Coronary artery (tissue), 2 donors: ENCODE measurements around the gene ZAP70.

Experiments used
- DNase-seq: peaks from one replicate; pipeline ENCODE4 v3.0.0-alpha.2; 2017; ENCODE audit warnings: low spot score
- H3K27ac ChIP-seq, 2 donors: fragments of 200-600 bp; sonication (generic); one replicate each; pipeline ENCODE4 v1.5.1; 2016 to 2019
- H3K4me3 ChIP-seq: fragments of 200-600 bp; sonication (generic); 2 replicates; pipeline ENCODE4 v1.5.1; 2016; ENCODE audit warnings: mild to moderate bottlenecking, moderate library complexity
- CTCF ChIP-seq: fragments of 200-600 bp; sonication (generic); IDR thresholded peaks from one replicate; pipeline ENCODE4 v1.5.1; 2019; ENCODE audit warnings: antibody characterized with exemption

The ZAP70 gene

GRCh38 chr2:97713296-97714083, at the start of gene ZAP70:
Gene ZAP70 (plus strand): TSS chr2:97713576. CDS start chr2:97724037, 10,461 bp downstream.
- Histone ChIP-seq H3K4me3 (no peak within 1 kb of the TSS), H3K27ac (no peak within 1 kb of the TSS)
- TF ChIP-seq CTCF, result no peak
- no peak for DNase-seq

GRCh38 chr2:97663626-97663961, 49.8 kb upstream of the ZAP70 start:
- Histone ChIP-seq H3K27ac (peak overlapping the region; percentile 96 to 99), H3K4me3 (peak overlapping the region; percentile 95)
- no peak for DNase-seq
- no peak for TF ChIP-seq CTCF

- Histone ChIP-seq H3K4me3 (peak within 1 kb of the TSS; percentile 95), H3K27ac (peak within 1 kb of the TSS; percentile 96 to 99)
- peak; percentile 99 for DNase-seq
- peak; percentile 29 for TF ChIP-seq CTCF
These were observed 49.3 kb upstream of the ZAP70 start, which contains the start of gene ACTR1B for GRCh38 chr2:97663962-97664635. Gene ACTR1B (minus strand): TSS chr2:97664044. CDS start chr2:97663890, 154 bp downstream.

GRCh38 chr2:97664636-97664970, 48.8 kb upstream of the ZAP70 start:
- no peak for DNase-seq
- no peak for TF ChIP-seq CTCF
- Histone ChIP-seq H3K4me3 (peak overlapping the region; percentile 95), H3K27ac (peak overlapping the region; percentile 96 to 99)

- Histone ChIP-seq H3K4me3 (no peak within 1 kb of the TSS), H3K27ac (no peak within 1 kb of the TSS)
- TF ChIP-seq CTCF, result no peak
- DNase-seq, result no peak
These were observed 43.9 kb upstream of the ZAP70 start, which contains the start of gene C2orf92 for GRCh38 chr2:97669448-97669847. Gene C2orf92 (plus strand): TSS chr2:97669713. CDS start chr2:97669789, 76 bp downstream.

- Histone ChIP-seq H3K27ac (no peak overlapping the region), H3K4me3 (no peak overlapping the region)
- no peak for DNase-seq
- TF ChIP-seq CTCF, result no peak
These were observed 42.9 kb upstream of the ZAP70 start for GRCh38 chr2:97670471-97670870.
